HG02571 (cell line): ENCODE results near the gene LYPD3.
A peak's percentile ranks its signal among the peaks of the same experiment; 100 is the strongest.

Experiments
- ATAC-seq: cut with Tn5 transposase; IDR thresholded peaks from one replicate; pipeline ENCODE4 v1.9.1; 2021; ENCODE audit warnings: mild to moderate bottlenecking, moderate library complexity; ENCODE audit not compliant: unreplicated experiment

Gene LYPD3

GRCh38 chr19:43486412-43486811, 21.0 kb upstream of the LYPD3 start:
- no peak for ATAC-seq

DNA sequence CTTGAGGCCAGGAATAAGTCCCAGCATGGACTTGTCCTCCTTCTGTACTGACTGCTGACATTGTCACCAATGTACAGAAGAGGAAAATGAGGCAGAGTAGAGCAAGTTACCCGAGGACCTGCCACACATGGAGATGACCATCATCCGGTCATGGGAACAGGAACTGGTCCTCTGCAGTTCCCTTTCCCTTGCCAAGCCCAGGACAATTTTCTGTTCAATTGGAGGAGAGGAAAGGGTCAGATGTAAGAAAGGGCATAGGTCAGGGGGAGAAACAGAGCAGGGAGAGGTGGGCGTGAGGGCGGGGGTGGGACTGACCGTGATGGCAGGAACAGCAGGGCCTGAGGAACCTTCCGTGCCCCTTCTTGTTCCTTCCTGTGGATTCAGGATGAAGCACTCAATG, 20.5 kb upstream of the LYPD3 start:
- no peak for ATAC-seq

DNA sequence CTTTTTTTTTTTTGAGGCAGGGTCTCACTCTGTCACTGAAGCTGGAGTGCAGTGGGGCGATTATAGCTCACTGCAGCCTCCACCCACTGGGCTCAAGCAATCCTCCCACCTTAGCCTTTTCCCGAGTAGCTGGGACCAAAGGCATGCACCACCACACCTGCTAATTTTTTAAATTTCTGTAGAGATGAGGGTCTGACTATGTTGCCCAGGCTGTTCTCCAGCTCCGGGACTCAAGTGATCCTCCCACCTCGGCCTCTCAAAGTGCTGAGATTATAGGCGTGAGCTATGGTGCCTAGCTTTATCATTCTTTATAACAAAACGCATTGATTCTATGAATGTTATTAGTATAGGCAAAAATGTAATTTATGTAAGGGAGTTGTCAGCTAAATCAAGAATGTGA, 17.9 kb upstream of the LYPD3 start:
- ATAC-seq, result no peak

DNA sequence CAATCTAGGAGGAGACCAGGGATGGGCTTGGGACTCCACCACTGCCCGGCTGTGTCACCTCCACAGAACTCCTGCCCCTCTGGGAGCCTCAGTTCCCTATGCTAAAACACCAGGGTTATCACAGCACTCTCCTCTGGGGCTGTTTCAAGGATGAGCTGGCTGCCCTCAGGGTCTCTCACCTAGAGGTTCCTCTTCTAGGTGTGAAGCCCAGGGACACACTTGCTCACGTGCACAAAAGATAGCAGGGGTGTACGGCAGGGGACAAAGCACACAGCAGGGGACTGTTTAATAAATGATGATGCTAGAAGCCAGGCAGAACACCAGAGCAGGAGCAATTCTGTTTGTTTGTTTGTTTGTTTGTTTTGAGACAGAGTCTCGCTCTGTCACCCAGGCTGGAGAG, 16.8 kb upstream of the LYPD3 start:
- ATAC-seq, result no peak

- no peak for ATAC-seq
These were observed 16.3 kb upstream of the LYPD3 start for GRCh38 chr19:43481701-43482100.

GRCh38 chr19:43480574-43480973, 15.2 kb upstream of the LYPD3 start:
- ATAC-seq, result no peak

GRCh38 chr19:43479961-43480561, 14.7 kb upstream of the LYPD3 start:
- no peak for ATAC-seq

DNA sequence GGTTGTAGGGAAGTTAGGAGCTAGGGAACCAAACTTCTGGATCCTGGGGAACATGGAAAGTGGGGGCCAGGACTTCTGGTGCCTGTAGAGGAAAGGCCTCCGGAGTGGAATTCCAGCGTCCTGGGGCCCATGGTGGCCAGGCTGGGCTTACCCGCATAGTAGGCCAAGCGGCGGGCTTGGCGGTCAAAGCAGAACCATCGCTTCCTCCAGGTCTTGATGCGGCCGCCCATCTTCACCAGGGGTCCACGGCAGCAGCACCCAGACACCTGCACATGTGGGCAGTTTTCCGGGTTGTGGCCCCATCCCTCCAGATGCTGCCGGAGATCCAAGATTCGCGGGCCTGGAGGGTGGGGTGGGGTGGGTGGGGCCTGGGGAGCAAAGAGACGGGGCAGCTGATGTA, 13.8 kb upstream of the LYPD3 start:
- no peak for ATAC-seq

DNA sequence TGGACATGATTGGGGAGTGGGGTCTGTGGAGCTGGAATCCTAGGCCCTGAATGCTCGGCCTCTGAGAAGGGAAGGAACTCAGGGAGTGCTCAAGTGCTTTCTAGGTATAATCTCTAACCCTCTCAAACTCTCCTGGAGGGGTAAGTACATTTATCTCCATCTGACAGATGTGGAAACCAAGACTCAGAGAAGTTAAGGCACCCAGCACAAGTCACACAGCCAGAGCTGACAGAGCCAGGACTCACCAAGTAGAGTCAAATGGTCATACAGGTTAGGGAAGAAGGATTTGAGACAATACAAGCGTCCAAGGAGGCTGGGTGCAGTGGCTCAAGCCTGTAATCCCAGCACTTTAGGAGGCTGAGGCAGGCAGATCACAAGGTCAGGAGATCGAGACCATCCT, 12.9 kb upstream of the LYPD3 start:
- ATAC-seq, result no peak

GRCh38 chr19:43476606-43477005, 11.2 kb upstream of the LYPD3 start:
- ATAC-seq, result no peak

GRCh38 chr19:43474986-43475705, 9.7 kb upstream of the LYPD3 start:
- no peak for ATAC-seq

DNA sequence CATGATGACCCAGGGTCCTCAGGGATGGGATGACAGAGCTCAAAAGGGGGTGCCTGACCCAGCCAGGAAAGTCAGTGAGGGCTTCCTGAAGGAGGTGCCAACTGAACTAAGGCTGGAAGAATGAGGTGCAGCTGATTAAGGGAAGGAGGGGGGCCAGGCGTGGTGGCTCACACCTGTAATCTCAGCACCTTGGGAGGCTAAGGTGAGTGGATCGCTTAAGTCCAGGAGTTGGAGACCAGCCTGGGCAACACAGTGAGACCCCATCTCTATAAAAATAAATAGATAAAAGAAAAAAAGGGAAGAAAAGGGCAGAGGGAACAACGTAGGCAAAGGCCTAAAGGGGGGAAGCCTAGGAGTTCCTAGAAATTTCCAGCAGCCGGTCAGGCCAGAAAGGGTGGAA, 9.1 kb upstream of the LYPD3 start:
- ATAC-seq, result no peak

DNA sequence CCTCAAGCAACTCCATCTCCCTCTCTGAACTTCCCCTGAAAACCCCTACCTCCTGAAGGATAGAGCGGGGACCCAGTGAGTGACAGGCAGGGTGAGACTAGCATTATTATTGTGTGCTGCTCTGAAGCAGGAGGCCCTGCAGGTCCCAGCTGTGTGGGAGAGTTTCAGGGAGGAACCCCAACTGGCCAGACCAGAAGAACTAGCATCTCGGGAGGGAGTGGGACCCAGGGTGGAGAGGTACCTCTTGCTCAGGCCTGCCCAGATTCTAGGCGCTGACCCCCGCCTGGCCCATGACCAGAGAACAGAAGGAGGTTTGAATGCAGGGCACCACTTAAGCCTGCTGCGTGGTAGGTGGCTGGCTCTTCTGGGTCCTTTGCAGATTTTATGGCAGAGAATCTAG, 5.7 kb upstream of the LYPD3 start:
- ATAC-seq, result no peak

- no peak for ATAC-seq
These were observed 4.9 kb upstream of the LYPD3 start for GRCh38 chr19:43470288-43470687.

DNA sequence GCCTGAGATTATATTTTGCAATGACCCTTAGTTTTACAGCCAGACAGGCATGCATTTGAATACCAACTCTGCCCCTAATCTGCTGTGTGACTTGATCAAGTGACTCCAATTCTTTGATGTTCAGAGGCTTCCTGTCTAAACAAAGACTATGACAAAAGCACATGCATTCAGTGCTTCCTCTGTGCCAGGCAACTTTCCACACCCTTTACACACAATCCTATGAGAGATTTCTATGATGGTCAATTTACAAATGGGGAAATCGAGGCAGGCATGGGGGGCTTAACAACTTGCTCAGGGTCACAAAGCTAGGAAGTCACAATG, 3.7 kb upstream of the LYPD3 start:
- ATAC-seq, result no peak

DNA sequence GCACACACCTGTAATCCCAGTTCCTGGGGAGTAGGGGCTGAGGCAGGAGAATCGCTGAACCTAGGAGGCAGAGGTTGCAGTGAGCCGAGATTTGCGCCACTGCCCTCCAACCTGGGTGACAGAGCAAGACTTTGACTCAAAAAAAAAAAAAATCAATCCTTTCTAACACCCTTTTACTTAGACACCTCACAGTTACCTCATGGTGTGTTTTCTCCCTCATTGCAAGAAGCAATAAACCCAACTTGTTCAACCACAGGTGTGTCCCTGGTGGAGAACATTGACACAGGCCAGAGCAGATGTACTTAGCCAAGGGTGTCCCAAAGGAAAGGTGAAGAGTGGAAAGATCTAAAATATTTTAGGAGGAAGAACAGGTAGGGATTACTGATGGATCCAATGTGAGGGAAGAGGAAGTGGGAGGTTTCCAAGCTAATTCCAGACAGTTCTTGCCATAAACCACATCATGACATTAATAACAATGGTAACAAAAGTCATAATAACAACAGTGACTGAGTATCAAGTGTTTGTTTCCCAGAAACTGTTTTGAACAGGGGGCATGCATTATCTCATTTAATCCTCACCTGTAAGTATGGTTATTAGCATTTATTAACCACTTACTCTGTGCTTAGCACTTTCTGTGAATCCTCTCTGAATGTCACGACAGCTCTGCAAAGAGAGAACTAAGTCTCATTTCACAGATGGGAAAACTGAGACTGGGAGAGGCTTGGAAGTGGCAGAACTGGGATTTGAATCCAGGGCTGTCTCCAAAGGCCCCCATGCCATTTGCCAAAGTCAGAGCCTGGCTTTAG, 3.1 kb upstream of the LYPD3 start:
- ATAC-seq, result no peak

GRCh38 chr19:43467730-43468129, 2.3 kb upstream of the LYPD3 start:
- ATAC-seq, result no peak

- ATAC-seq, result no peak
These were observed 1.9 kb upstream of the LYPD3 start for GRCh38 chr19:43467276-43467675.

- no peak for ATAC-seq
These were observed 1.4 kb upstream of the LYPD3 start for GRCh38 chr19:43466793-43467192.

GRCh38 chr19:43464134-43464775, 1.2 kb downstream of the LYPD3 start:
- ATAC-seq, result peak; percentile 29

DNA sequence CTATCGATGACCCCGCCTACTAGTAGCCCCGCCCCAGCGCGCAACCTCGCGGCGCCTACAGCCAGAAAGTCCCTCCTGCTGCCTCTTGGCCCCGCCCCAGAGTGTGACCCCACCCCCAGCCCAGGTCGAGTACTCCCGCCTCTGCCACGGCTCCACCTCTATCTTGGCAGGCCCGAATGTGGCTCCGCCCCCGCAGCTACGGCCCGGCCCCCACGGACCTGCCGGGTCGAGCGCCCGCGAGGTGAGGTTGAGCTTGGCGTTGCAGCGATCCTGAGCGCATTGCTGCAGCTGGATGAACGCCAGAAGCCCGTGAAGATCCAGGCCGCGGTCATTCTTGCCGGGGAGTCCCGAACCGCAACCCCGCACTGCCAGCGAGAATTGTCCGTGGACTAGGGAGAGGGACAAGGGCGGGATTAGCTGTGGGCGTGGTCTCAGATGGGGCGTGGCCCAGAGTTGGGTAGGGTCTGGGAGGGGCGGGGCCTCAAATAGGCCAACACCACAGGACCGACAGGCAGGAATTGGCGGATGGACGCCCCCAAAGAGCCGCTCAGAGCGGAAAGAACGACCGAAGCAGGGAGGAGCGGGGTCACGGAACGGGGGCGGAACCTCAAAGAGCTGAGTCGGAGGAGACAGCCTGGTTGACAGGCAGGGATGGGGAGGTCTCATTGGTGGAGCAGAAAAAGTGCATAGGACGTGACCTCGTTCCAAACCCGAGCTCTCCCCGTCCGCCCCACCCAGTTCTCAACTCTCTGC, 1.9 kb downstream of the LYPD3 start:
- peak; percentile 75 for ATAC-seq
